NCI-H128 (cell line): ENCODE measurements around the gene ZBTB22.
"Not testable (repeated sequence)": the region's sequence is repeated elsewhere in the genome, so short reads cannot be mapped to it uniquely, and the experiment has no call there.

Experiments
- DNase-seq: peaks from one replicate; lab custom pipeline; 2025; ENCODE audit not compliant: unreplicated experiment; lab: John Stamatoyannopoulos, UW

The ZBTB22 gene, protein sequence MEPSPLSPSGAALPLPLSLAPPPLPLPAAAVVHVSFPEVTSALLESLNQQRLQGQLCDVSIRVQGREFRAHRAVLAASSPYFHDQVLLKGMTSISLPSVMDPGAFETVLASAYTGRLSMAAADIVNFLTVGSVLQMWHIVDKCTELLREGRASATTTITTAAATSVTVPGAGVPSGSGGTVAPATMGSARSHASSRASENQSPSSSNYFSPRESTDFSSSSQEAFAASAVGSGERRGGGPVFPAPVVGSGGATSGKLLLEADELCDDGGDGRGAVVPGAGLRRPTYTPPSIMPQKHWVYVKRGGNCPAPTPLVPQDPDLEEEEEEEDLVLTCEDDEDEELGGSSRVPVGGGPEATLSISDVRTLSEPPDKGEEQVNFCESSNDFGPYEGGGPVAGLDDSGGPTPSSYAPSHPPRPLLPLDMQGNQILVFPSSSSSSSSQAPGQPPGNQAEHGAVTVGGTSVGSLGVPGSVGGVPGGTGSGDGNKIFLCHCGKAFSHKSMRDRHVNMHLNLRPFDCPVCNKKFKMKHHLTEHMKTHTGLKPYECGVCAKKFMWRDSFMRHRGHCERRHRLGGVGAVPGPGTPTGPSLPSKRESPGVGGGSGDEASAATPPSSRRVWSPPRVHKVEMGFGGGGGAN

DNA sequence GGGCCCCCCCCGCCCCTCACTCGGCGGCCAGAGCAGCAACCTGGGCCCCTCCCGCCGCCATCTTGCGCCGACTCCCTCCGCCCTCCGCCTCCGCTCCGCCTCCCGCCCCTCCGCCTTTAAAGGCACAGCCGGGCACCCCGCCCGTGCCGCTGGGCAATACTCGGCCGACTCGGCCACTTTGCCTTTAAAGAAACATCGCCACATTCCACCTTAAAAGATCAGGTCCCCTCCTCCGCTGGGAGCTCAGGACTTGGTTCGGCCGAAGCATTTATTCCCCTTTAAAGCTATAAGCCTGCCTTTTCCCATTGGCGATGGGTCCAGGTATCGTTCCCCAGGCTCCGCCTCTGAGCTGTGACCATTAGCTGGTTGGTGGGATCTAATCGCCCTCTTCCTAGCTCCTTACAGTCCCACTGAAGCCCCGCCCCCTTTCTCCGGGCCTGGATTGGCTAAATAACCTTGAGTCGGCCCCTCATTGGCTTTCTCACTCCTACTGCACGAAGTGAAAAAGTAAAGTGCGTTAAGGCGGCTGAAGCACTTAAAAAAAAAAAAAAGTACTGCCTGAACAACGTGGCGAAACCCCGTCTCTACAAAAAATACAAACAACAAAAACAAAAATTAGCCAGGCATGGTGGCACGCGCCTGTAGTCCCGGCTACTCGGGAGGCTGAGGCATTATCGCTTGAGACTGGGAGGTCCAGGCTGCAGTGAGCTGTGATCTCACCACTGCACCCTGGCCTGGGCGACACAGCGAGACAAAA, at the start of gene ZBTB22:
Gene ZBTB22, minus strand, starts transcription at position 76 of the 757 bp plus-strand sequence. CDS start 828 bp downstream, outside the sequence.
- peak; percentile 95 for DNase-seq

DNA sequence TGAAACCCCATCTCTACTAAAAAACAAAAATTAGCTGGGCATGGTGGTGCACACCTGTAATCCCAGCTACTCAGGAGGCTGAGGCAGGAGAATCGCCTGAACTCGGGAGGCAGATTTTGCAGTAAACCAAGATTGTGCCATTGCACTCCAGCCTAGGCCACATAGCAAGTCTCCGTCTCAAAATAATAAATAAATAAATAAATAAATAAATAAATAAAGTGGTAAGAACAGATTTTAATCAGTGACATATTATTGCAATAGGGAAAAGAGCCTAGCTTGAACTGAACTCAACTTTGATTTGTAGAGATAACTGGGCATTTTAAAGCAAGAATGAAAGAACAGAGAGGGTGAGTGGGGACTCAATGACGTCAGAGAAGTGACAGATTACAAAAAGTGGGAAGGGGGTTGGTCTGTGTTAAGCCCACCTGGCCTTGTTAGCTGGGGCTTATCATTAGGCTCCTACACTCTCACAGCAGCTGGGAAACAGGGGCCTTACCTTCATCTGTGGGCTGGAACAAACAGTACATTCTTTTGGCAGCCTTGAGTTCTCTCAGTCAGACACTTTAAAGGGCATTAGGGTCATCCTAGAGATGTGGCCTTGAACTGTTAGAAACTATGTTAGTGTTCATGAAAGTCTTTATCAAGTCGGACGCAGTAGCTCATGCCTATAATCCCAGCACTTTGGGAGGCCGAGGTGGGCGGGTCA, 49.6 kb upstream of the ZBTB22 start:
- DNase-seq: no peak

- not testable (repeated sequence) for DNase-seq
These were observed 47.8 kb upstream of the ZBTB22 start for GRCh38 chr6:33365206-33365971.

DNA sequence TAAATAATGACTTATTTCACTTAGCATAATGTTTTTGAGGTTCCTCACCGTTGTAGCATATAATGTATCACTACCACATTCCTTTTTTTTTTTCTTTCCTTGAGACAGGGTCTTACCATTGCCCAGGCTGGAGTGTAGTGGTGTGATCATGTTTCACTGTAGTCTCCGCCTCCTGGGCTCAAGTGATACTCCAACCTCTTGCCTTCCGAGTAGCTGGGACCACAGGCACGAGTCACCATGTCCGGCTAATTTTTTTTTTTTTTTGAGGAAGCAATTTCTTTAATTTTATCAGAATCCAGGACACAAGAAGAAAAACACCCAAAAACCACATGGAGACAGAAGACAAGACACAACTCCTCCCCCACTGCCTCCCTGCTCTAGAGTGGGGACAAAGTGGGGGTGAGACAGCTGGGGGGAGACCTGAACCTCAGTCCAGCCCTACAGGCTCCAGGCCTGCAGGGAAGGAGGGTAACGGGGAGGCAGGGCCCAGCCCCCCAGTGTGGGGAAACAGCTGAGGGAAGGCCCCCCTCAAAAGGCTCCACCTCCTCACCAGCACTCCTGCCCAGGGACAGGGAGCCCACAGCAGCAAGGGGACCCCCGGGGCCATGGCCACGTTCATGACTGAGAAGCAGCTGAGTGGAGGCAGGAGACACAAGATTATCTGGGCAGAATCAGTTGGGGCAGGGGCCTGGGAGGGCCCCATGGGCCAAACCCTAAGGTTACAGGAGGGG, 47.1 kb upstream of the ZBTB22 start:
- peak; percentile 47 for DNase-seq

- DNase-seq: not testable (repeated sequence)
These were observed 45.9 kb upstream of the ZBTB22 start for GRCh38 chr6:33363486-33363885.

DNA sequence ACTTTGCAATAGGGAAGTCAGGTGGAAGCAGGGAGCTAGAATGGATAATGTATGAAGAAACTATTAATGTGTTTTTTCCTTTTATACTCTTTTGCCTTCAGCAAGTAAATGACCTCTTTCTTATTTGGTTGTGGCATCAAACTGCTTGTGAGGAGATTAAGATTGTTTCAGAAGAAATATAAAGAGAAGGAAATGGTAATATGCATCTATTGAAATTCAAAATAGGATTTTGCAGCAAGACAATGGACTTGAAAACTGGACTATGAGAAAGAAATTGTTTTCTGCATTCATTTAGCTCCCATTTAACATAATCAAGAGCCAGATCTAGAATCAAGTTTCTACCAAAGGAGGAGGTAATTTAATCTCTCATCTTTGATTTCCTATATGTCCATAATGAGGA, 41.8 kb upstream of the ZBTB22 start:
- DNase-seq: no peak

DNA sequence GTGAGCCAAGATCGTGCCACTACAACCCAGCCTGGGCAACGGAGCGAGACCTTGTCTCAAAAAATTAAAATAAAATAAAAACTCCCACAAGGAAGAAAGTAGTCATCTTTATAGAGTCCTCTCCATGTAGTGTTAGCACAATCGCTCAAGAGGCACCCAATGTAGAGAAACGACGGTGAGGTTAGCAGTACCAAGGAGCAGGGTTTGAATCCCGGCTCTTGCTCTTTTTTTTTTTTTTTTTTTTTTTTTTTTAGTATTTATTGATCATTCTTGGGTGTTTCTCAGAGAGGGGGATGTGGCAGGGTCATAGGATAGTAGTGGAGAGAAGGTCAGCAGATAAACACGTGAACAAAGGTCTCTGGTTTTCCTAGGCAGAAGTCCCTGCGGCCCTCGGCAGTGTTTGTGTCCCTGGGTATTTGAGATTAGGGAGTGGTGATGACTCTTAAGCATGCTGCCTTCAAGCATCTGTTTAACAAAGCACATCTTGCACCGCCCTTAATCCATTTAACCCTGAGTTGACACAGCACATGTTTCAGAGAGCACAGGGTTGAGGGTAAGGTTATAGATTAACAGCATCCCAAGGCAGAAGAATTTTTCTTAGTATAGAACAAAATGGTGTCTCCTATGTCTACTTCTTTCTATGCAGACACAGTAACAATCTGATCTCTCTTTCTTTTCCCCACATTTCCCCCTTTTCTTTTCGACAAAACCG, 39.8 kb upstream of the ZBTB22 start:
- DNase-seq: not testable (repeated sequence)

DNA sequence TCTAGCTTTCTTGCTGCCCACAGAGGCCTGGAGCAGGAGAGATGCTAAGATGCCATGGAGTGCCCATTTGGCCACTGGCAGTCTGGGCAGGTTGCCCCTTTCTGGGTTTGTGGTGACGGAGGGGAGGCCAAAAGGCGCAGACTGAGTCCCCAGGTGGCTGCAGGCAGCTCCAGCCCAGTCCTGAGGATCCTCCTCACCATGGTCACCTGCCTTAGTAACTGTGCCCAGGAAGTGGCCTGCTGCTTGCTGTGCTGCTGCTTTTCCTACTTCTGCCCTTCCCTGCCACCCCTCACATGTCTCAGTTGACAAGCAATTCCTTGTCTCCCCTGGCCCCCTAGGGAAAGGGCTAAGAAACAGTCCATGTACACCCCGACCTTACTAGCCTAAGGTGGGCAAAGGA, 38.8 kb upstream of the ZBTB22 start:
- DNase-seq: no peak

- DNase-seq: not testable (repeated sequence)
These were observed 38.3 kb upstream of the ZBTB22 start for GRCh38 chr6:33355860-33356259.

- no peak for DNase-seq
These were observed 30.3 kb upstream of the ZBTB22 start for GRCh38 chr6:33347816-33348215.

GRCh38 chr6:33346972-33347371, 29.4 kb upstream of the ZBTB22 start:
- not testable (repeated sequence) for DNase-seq

GRCh38 chr6:33344701-33345697, 27.5 kb upstream of the ZBTB22 start:
- peak; percentile 55 for DNase-seq

DNA sequence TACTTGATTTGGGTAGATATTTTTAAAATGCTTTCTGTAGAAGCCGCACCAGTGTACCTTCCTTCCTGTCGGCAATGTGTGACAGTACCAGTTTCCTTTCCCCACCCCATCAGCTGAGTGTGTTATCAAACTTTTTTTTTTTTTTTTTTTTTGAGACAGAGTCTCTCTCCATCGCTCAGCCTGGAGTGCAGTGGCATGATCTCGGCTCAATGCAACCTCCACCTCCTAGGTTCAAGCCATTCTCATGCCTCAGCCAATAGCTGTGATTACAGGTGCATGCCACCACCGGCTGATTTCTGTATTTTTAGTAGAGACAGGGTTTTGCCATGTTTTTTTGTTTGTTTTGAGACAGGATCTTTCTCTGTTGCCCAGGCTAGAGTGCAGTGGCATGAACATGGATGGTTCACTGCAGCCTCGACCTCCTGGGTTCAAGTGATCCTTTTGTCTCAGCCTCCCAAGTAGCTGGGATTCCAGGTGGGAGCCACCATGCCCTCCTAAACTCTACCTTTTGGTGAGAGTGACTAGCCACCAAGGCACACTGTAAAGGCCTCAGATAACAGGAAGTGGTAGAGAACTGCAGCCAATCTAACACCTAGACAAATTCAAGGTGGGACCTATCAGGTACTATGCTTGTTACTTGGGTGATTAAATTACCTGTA, 26.5 kb upstream of the ZBTB22 start:
- no peak for DNase-seq

GRCh38 chr6:33343606-33343952, 26.0 kb upstream of the ZBTB22 start:
- DNase-seq: not testable (repeated sequence)

DNA sequence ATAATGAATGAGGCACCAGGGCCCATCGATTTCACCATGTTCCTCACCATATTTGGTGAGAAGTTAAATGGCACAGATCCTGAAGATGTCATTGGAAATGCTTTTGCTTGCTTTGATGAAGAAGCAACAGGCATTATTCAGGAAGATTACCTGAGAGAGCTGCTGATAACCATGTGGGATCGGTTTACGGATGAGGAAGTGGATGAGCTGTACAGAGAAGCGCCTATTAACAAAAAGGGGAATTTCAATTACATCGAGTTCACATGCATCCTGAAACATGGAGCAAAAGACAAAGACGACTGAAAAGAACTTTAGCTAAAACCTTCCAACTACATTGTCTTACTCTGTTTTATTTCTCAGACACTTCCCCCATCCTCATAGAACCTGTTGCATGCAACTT, 21.6 kb upstream of the ZBTB22 start:
- no peak for DNase-seq

- DNase-seq: no peak
These were observed 19.0 kb upstream of the ZBTB22 start for GRCh38 chr6:33336495-33336894.

- no peak for DNase-seq
These were observed 18.4 kb upstream of the ZBTB22 start for GRCh38 chr6:33335916-33336315.
